HG02588 (cell line): ENCODE data around the gene MRC1.

ENCODE experiments used
- ATAC-seq: cut with Tn5 transposase; IDR thresholded peaks from one replicate; pipeline ENCODE4 v1.9.1; 2021; ENCODE audit warnings: mild to moderate bottlenecking, moderate library complexity; ENCODE audit not compliant: unreplicated experiment

Gene MRC1

GRCh38 chr10:17842641-17843040 is 33.5 kb downstream of the MRC1 start:
- ATAC-seq, result no peak

- ATAC-seq, result no peak
These were observed 38.6 kb downstream of the MRC1 start for GRCh38 chr10:17847585-17848296.

GRCh38 chr10:17848646-17849045 is 39.5 kb downstream of the MRC1 start:
- no peak for ATAC-seq

GRCh38 chr10:17850501-17850900 is 41.4 kb downstream of the MRC1 start:
- ATAC-seq, result no peak

- ATAC-seq, result no peak
These were observed 42.5 kb downstream of the MRC1 start for GRCh38 chr10:17851611-17852010.

- ATAC-seq, result no peak
These were observed 45.0 kb downstream of the MRC1 start for GRCh38 chr10:17854044-17854652.

GRCh38 chr10:17857040-17857439 is 47.9 kb downstream of the MRC1 start:
- ATAC-seq, result no peak

- no peak for ATAC-seq
These were observed 50.5 kb downstream of the MRC1 start for GRCh38 chr10:17859492-17860156.

- ATAC-seq, result no peak
These were observed 52.6 kb downstream of the MRC1 start for GRCh38 chr10:17861760-17862159.

- ATAC-seq, result no peak
These were observed 56.2 kb downstream of the MRC1 start for GRCh38 chr10:17865351-17865750.

- ATAC-seq, result no peak
These were observed 57.2 kb downstream of the MRC1 start for GRCh38 chr10:17866346-17866745.

- ATAC-seq, result no peak
These were observed 57.9 kb downstream of the MRC1 start for GRCh38 chr10:17867056-17867455.

GRCh38 chr10:17871036-17871435 is 61.9 kb downstream of the MRC1 start:
- ATAC-seq, result no peak

- no peak for ATAC-seq
These were observed 63.3 kb downstream of the MRC1 start for GRCh38 chr10:17872191-17873091.

GRCh38 chr10:17873946-17874345 is 64.8 kb downstream of the MRC1 start:
- ATAC-seq, result no peak

GRCh38 chr10:17877121-17877520 is 68.0 kb downstream of the MRC1 start:
- no peak for ATAC-seq

- no peak for ATAC-seq
These were observed 69.7 kb downstream of the MRC1 start for GRCh38 chr10:17878896-17879295.

GRCh38 chr10:17880601-17881000 is 71.5 kb downstream of the MRC1 start:
- no peak for ATAC-seq

GRCh38 chr10:17882557-17882956 is 73.4 kb downstream of the MRC1 start:
- no peak for ATAC-seq

GRCh38 chr10:17883621-17884020 is 74.5 kb downstream of the MRC1 start:
- ATAC-seq, result no peak

- ATAC-seq, result no peak
These were observed 79.0 kb downstream of the MRC1 start for GRCh38 chr10:17888189-17888588.
